HG03064 (cell line): ENCODE data around the gene CLCN7.
"Not testable (repeated sequence)": the region's sequence is repeated elsewhere in the genome, so short reads cannot be mapped to it uniquely, and the experiment has no call there.

Experiments
- ATAC-seq: cut with Tn5 transposase; IDR thresholded peaks from one replicate; pipeline ENCODE4 v1.9.1; 2021; ENCODE audit warnings: low read depth; ENCODE audit not compliant: unreplicated experiment

Gene CLCN7

GRCh38 chr16:1446296-1447080, 28.3 kb downstream of the CLCN7 start:
- ATAC-seq: no peak

DNA sequence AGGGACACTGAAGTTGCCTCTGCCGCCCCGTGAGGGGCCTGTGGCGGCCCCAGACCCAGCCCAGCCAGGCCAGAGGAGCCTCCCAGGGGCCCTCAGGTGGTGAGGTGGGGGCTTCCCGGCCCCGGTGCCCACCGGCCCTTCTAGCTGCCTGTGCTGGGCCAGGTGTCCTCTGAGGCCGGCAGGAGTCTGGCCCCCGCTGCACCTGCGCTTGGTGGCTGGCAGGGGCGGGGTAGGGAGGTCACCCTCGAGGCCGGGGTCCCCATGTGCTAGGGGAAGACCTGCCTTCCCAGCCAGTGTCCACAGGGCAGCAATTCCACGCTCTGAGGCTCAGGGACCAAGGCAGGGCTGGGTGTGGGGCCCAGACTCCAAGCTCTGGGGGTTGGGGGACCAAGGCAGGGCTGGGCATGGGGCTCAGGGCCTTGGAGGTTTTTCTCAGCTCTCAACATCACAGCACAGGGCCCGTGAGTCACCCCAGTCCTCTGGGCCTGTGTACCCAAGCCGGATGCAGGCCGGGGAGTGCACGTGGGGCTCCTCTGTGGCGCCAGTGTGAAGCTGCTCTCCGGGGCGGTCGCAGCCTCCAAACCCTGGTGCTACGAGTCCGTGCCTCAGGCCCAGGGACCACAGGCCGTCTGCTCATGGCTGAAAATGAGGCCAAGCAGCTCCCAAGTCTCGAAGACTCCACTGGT, 29.2 kb downstream of the CLCN7 start:
- ATAC-seq: no peak

DNA sequence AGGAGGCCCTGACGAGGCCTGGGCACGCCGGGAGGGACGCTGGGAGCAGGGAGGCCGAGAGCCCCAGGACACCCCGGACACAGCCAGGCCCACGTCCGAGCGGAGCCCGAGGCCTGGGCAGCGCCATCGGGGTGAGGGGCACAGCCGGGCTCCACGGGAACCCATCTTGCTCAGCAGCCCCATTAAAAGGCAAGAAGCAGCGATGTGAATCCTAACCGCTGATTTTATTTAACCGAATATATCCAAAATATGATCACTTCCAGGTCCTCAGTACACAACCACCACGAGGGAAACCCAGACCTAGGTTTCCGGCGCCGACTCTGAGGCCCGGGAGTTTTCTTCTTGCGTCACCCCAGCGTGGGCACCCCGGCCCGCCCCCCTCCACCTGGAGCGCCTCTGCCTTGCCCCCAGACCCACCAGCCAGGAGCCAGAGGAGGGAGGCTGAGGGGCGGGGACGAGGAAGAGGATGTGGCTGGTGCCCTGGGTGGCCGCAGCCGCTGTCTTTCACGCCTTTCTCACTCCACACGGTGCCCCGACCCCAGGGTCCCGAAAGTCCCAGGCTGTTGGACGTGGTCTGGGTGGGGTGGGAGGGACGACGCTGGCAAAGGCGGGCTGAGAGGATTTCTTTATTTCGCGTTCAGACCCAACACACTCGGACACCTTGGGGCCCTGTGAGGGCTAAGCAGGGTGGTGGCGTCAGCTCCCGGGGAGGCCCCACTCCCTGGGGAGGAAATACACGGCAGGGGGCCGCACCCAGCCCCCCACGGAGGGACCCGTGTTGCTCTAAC, 29.9 kb downstream of the CLCN7 start:
- no peak for ATAC-seq

GRCh38 chr16:1443980-1444729, 30.7 kb downstream of the CLCN7 start, which contains the start of gene CCDC154:
CCDC154 (minus strand) TSS chr16:1444556; CDS start chr16:1444322, 234 bp downstream.
- ATAC-seq: no peak

- no peak for ATAC-seq
These were observed 31.3 kb downstream of the CLCN7 start for GRCh38 chr16:1443403-1443973.

DNA sequence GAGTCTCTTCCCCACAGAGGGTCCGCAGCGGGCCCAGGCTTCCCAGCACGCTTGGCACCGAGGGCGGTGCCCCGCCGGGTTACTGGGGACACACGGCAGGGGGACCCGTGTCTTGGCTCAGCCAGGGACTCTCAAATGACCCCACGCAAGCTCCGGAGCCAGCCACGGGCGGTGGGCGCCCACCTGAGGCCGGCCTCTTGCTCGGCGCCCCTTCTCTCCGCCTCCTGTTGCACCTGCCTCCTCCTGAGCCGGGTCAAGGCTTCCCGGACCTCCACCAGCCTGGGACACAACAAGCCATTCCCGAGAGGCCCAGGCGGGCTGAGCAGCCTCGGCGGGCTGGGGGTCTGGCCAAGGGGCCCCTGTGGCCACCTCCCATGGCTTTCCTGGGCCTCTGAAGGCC, 32.1 kb downstream of the CLCN7 start:
- ATAC-seq: no peak

DNA sequence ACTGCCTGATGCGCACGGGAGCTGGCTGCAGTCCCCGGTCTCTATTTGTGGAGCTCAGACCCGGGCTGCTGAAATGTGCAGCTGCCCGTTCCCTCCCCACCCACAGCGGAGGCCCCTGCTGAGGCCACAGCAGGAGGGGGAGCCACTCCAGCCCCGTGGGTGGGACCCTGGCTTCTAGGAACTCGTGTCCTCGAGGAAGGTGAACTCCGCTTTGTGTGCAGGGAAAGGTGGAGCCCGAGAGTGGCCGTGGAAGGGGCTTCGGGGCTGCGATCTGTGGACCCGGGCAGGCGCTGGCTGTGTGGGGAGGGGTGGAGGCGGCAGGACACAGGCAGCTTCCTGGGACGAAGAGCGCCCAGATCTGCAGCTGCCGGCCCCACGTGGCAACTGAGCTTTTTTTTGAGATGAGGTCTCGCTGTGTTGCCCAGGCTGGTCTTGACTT, 33.4 kb downstream of the CLCN7 start:
- no peak for ATAC-seq

DNA sequence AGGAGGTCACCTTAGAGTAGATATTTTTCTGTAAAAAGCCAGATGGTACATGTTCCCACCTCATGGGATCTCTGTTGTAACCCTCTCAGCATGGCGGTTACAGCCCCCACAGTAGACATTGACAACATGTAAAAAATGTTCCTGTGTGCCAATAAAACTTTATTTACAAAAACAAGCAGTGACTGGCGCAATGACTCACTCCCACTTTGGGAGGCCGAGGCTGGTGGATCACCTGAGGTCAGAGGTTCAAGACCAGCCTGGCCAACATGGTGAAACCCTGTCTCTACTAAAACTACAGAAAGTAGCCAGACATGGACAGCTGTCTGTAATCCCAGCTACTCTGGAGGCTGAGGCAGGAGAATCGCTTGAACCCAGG, 35.1 kb downstream of the CLCN7 start:
- ATAC-seq: not testable (repeated sequence)

DNA sequence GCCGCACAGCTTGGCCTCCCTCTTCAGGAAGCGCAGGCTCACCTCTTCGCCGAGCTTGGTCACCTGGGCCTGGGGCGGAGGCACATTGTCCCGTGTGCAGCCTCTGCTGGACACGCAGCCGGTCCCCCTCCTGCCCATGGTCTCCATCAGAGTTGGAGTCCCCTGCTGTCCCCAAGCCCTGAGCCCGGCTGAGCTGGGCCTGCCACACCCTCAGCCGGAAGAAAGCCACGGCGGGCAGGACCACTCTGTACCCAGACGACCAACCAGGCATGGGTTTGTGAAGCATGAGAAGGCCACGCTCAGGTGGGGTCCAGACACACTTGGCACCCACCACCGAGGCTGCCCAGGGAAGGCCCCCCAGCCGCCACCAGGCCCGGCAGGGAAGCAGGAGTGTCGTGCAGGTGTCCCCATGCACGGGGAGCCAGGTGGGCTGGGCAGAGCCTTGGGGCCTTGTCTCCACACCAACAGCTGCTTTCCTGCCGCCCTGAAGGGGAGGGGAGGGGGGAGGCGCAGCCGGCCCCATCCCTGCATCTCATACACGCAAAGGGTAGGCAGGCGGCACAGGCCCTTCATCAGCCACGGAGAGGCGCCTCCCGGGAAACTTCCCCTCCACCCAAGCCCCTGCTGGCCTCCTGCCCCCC, 35.6 kb downstream of the CLCN7 start:
- ATAC-seq: no peak

- ATAC-seq: no peak
These were observed 36.4 kb downstream of the CLCN7 start for GRCh38 chr16:1438229-1439057.

- ATAC-seq: no peak
These were observed 37.2 kb downstream of the CLCN7 start for GRCh38 chr16:1437606-1438005.

GRCh38 chr16:1436731-1437355, 38.0 kb downstream of the CLCN7 start:
- no peak for ATAC-seq

- no peak for ATAC-seq
These were observed 38.7 kb downstream of the CLCN7 start for GRCh38 chr16:1435921-1436697.

- no peak for ATAC-seq
These were observed 39.9 kb downstream of the CLCN7 start for GRCh38 chr16:1434644-1435592.

DNA sequence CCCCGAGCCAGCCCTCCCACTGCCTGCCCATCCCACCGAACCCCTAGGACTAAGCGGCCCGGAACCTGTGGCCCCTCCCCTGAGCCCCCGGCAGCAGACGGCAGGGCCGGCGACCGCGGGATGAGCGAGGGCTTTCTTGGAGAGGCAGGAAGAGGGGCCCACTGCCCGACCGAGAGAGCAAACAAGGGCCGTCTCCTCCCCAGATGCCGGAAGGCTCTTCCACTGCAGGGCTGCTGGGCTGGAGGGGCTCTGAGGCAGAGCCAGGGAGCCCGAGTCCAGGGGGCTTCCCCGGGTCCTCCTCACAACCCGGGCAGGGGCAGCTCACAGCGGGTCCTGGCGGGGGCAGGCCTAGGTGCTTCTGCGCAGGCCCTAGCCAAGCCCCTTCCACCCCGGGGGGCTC, 41.1 kb downstream of the CLCN7 start:
- no peak for ATAC-seq

GRCh38 chr16:1433263-1433560, 41.6 kb downstream of the CLCN7 start:
- ATAC-seq: no peak
